HUDEP-2 (cell line): ENCODE data around the gene MPRIP.
A peak's percentile ranks its signal among the peaks of the same experiment; 100 is the strongest.
"Not testable (repeated sequence)": the region's sequence is repeated elsewhere in the genome, so short reads cannot be mapped to it uniquely, and the experiment has no call there.

Source experiments
- DNase-seq, 76 experiments: peaks; one replicate each; lab custom pipeline; 2025; ENCODE audit not compliant: unreplicated experiment in 76 of 76; lab: John Stamatoyannopoulos, UW

The MPRIP gene

GRCh38 chr17:17176341-17176740 lies 134.1 kb downstream of the MPRIP start:
- no peak for DNase-seq

DNA sequence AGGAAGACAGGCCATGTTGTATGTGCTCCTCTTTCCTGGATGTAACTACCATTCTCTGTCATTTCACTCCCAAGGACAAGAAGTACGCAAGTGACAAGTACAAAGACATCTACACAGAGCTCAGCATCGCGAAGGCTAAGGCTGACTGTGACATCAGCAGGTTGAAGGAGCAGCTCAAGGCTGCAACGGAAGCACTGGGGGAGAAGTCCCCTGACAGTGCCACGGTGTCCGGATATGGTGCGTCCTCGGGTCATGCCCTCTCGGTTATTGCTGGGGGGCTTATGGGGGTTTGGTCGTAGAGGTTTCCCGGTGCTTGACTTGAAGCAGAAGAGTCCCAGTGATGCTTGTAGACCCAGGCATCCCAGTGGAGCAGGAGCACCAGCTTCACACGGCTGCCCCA lies 134.9 kb downstream of the MPRIP start:
- no peak for DNase-seq

- DNase-seq = no peak
Measured at GRCh38 chr17:17179371-17179827, 137.1 kb downstream of the MPRIP start.

DNA sequence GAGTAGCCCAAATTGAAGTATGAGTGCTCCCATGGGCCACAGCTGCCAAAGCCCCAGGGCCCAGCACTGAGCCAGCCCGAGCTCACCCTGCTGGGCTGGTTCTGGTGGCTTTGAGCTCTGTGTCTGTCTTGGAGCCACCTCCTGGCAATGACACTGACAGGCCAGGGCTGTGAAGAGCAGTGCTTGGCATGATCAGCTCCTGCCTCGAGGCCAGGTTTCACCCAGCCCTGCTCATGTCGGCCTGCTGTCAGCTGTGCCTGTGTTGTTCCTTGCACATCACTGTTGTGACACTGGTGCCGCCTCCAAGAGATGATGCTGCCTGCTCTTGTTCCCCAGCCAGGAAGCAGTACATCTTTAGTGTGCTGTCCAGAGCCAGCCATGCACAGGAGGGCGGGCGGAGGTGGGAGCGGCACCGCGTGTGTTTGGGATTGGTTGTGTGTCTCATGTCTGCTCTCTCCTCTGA lies 137.9 kb downstream of the MPRIP start:
- no peak for DNase-seq

DNA sequence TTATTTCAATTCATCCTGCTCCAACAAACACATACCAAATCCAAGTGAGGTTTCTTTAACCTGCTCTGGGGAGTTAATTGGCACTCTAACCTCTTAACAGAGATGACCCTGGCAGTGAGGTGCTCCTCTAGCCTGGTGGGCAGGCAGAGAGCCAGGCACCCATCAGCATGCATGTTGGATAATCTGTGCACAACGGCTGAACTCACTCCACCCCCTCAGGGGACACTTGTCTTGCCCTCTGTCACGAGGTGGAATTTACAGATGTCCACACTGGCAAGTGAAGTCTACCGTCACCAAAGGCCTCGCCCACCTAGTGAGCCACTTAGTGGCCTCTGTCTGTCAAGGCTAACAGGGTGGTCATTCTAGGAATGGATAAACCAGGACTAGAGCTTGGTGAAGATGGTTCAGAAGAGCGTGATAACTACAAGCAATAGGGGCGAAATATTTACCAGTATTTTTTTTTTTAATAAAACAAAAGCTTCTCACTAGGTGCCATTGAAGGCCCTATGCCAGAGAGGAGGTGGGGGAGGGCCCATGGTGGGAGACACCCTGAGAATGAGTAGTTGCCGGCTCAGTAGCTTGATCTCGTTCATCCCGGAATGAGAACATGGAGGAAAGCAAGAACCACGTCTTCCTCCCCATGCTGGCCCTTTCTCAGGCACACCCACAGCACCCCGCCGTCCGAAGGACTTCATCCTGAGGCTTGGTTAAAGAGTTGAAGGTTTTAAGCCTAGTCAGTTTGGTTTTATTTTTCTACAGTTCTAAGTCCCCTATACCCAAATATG lies 138.7 kb downstream of the MPRIP start:
- no peak for DNase-seq

- DNase-seq = no peak
Measured at GRCh38 chr17:17181666-17182597, 139.7 kb downstream of the MPRIP start.

GRCh38 chr17:17182598-17183136 lies 140.4 kb downstream of the MPRIP start:
- no peak for DNase-seq

- DNase-seq = no peak
Measured at GRCh38 chr17:17183744-17184143, 141.5 kb downstream of the MPRIP start.

DNA sequence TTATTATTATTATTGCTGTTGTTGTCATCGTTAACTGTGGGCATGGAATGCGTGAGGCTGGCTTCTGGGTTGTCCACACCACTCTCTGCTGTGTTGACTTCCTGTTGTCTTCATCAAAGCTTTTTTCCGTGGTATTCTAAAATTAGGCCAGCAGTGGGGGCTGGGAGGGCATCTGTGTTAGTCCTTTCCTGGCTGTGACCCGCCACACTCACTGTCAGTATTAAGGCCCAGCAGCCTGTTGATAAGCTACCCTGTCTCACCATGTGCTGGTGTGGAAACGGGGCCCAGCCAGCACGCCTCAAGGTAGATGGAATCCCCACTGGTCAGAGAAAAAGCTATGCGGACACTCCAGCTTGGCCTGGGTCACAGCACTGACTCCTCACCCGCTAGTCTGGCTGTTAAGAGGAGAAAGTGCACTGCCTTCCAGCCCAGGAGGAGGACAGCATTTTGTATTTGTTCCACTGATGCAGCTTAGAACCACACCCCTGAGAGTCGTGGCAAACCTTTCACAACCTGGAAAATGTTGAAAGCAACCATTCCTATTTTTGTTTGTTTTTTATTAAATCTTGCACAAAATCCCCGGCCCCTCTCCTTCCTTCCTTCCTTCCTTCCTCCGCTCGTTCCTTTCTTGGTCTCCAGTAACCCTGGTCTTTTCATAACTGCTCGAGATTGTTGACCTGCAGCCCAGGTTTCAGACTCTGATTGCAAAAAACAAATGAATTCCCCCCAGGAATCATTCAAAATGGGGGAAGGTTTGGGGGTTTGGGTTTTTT lies 142.9 kb downstream of the MPRIP start:
- not testable (repeated sequence) for DNase-seq

- no peak for DNase-seq
Measured at GRCh38 chr17:17186051-17186450, 143.8 kb downstream of the MPRIP start.

DNA sequence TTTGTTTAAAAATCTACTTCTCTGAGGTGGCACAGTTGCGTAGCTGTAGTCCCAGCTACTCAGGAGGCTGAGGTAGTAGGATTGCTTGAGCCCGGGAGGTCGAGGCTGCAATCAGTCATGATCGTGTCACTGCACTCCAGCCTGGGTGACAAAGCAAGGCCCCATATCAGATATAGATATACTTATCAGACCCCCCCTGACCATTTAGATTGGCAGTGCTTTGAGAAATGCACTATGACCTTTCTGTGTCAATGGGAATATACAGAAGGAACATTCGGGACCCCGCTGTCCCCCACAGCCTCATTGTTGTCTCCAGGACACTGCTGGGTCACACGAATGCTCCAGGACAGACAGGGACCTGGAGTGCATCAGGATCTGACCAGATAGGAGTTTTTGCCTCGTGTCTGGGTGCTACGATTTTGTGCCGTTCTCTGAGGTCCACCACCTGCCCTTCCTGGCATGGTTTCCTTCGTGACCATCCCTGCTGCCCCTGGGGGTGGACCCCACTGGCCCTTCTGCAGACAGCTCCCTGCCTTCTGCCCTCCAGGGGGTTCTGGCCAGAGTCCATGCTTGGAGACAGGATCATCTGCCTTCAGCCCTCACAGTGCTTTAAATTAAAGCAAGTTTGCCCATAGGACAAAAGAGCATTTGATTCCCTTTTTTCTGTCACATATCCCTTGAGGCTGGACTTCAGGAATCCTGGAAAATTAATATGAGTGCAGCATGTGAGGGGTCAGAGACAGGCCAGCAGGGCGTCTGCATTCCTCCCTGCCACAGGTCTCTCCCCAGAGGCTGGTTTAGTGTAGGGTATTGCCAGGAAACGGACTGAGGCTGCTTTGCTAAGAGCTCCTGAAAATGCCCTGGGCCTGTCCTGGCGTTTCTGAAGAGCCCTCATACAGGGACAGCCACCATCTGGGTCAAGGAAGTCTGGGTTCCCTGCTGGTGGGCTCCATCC lies 144.6 kb downstream of the MPRIP start:
- DNase-seq = no peak

GRCh38 chr17:17188586-17188985 lies 146.3 kb downstream of the MPRIP start:
- DNase-seq = no peak

- DNase-seq = no peak
Measured at GRCh38 chr17:17189559-17189958, 147.3 kb downstream of the MPRIP start.

DNA sequence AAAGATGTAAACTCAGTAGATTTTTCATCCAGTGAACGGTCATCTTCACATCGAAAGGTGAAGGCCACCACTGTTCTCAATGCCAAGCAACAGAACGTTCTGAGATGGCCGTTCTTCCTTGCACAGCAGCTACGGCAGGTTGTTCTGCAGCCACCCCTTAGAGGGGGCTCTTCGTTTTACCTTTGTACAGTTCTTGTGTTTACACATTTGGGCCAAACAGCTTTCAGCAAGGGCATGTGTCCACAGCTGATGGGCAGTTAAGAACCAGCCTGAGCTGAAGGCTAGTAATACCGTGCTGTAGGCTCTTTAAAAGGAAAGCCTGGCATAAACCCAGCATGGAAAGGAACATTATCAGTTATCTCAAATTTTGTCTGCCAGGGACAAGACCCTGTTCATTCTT lies 147.9 kb downstream of the MPRIP start:
- DNase-seq = peak in 2 of 76 experiments; percentile 11 to 13

DNA sequence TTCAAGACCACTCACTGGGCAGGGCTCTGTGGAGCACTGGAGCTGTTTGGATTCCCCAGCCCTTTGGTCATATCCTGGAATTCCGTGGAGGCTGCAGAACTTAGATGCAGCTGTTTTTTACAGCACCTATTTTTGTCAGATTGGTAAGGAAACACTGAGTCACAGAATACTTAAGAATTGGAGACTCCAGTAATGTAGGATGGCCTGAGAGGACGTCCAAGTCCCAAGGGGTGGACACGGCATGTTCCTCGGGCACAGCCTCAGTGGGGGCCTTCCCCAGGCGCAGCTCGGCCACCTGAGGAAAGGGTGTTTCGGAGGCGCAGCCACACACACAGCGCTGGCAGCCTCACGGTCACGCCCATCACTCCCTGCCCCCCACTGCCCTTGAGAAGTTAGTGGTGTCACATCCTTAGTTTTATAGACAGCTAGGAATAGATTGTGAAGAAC lies 149.1 kb downstream of the MPRIP start:
- DNase-seq = no peak

DNA sequence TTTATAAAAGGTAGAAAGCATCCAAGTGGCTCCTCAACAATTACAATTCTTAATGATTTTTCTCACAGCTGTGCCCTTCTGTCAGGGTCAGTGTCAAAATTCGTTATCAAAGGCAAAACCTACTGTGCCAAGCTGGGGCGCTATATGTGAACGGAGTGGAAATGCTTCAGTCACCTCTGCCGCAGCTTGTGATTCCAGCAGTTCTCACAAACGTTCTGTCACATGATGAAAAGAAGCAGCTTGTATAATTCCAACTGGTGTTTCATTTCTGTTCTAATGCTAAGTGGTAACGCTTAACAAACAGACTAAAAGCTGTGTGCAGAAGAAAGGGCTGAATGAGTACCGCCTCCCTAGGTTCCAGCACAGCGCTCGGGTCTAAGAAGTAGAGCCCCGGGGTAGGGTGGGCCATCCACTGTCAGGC lies 149.7 kb downstream of the MPRIP start:
- no peak for DNase-seq

GRCh38 chr17:17195466-17195865 lies 153.2 kb downstream of the MPRIP start:
- DNase-seq = not testable (repeated sequence)

DNA sequence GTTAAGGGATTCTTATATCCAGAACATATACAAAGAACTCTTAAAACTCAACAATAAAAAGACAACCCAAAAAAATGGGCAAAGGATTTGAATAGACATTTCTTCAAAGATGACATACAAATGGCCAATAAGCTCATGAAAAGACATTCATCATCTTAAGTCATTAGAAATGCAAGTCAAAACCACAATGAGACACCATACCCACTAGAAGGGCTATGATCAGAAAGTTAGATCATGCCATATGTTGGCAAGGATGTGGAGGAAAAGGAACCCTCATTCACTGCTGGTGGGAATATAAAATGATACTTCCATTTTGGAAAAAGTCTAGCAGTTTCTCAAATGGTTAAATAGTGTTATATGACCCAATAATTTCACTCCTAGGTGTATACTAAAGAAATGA lies 154.5 kb downstream of the MPRIP start:
- DNase-seq = no peak

DNA sequence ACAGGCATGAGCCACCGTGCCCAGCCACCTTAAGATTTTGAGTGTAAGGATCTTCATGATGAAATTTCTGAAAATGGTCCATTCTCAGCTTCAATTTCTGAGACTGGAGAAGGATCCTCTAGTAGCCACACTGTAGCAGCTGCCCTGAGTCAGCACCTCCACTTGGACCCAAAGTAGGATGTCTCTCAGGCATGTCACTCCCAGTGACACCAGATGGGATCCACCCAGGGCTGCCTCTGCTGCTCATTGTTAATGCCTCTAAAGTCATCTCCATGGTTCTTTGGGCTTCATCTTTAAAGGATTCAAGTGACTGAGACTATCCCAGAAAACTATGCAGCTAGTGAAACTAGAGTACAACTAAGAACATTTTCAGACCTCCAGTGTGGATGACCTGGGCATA lies 156.0 kb downstream of the MPRIP start:
- no peak for DNase-seq
